B cell (primary cell): ENCODE results near the gene XDH. TPM values are rescaled to one million over a fixed set of nuclear protein-coding genes. Genes with fewer than 3 reads are reported as not detected.

ENCODE experiments used
- ATAC-seq: fragments of 200-7000 bp; cut with Tn5 transposase; one replicate; pipeline ENCODE4 v1.10.0; 2021; ENCODE audit warnings: low read depth, mild to moderate bottlenecking, moderate number of reproducible peaks, moderate library complexity
- CTCF ChIA-PET: fragments of 350-600 bp; sonication (Branson Sonifier 250); formaldehyde crosslinking; loops from one replicate; lab custom pipeline; 2021; ENCODE audit warnings: antibody characterized with exemption, inconsistent platforms; lab: Charles Lee
- POLR2A ChIA-PET: fragments of 350-600 bp; sonication (Branson Sonifier 250); formaldehyde crosslinking; loops from one replicate; lab custom pipeline; 2021; ENCODE audit warnings: antibody characterized with exemption; lab: Charles Lee
- DNase-seq: peaks from one replicate; pipeline ENCODE4 v3.0.0; 2013
- H2AFZ ChIP-seq: 2 replicates; pipeline ENCODE4 v1.6.1; 2012; ENCODE audit warnings: mild to moderate bottlenecking, low read depth, low read length; ENCODE audit not compliant: insufficient read depth, poor library complexity, severe bottlenecking
- H3K27ac ChIP-seq, 2 donors: 1 replicate in 1 of 2; 2 replicates in 1 of 2; pipeline ENCODE4 v1.5.1; 2012 to 2013; ENCODE audit warnings: low read length in 2 of 2, mild to moderate bottlenecking in 2 of 2, moderate library complexity in 1 of 2
- H3K27me3 ChIP-seq, 4 experiments: fragments of 200-600 bp in 1 of 4; sonication (generic) in 1 of 4; replicated peaks in 1 of 4; 1 replicate in 2 of 4; 2 replicates in 2 of 4; pipeline versions ENCODE4 v1.6.1 to v1.7.0; 2013 to 2016; ENCODE audit warnings: low read length in 3 of 4, mild to moderate bottlenecking in 2 of 4, mixed read lengths in 1 of 4, moderate library complexity in 1 of 4; ENCODE audit not compliant: insufficient read depth in 4 of 4, control insufficient read depth in 3 of 4; ENCODE audit errors: control extremely low read depth in 1 of 4
- H3K36me3 ChIP-seq, 2 experiments: replicated peaks in 1 of 2; 1 replicate in 1 of 2; 2 replicates in 1 of 2; pipeline versions ENCODE4 v1.6.1 to v1.7.1; 2013; ENCODE audit warnings: low read length in 1 of 2; ENCODE audit not compliant: insufficient read depth in 2 of 2, control insufficient read depth in 1 of 2; ENCODE audit errors: control extremely low read depth in 1 of 2, extremely low read depth in 1 of 2
- H3K4me1 ChIP-seq, 2 donors: fragments of 200-600 bp in 1 of 2; sonication (generic) in 1 of 2; 1 replicate in 1 of 2; 2 replicates in 1 of 2; pipeline versions ENCODE4 v1.5.1 to v1.6.1; 2013 to 2017; ENCODE audit warnings: low read length in 2 of 2; ENCODE audit not compliant: control insufficient read depth in 2 of 2, insufficient read depth in 2 of 2
- H3K4me2 ChIP-seq: replicated peaks from 2 replicates; pipeline ENCODE3; 2012; ENCODE audit warnings: mild to moderate bottlenecking, low read depth, low read length; ENCODE audit not compliant: poor library complexity, severe bottlenecking
- H3K4me3 ChIP-seq, 5 experiments: fragments of 200-600 bp in 1 of 5; sonication (generic) in 1 of 5; 1 replicate in 3 of 5; 2 replicates in 2 of 5; pipeline versions ENCODE4 v1.5.1 to v1.7.0; 2011 to 2016; ENCODE audit warnings: low read length in 4 of 5, mild to moderate bottlenecking in 4 of 5, low read depth in 2 of 5, control low read depth in 1 of 5, moderate library complexity in 1 of 5; ENCODE audit not compliant: insufficient read depth in 1 of 5; ENCODE audit errors: control extremely low read depth in 1 of 5, extremely low read depth in 1 of 5
- H3K79me2 ChIP-seq: fragments of 200-600 bp; sonication (generic); one replicate; pipeline ENCODE4 v1.6.0; 2016; ENCODE audit warnings: low read length; ENCODE audit not compliant: control insufficient read depth, insufficient read depth
- H3K9ac ChIP-seq: fragments of 200-600 bp; sonication (generic); 2 replicates; pipeline ENCODE4 v1.6.1; 2017; ENCODE audit warnings: mild to moderate bottlenecking, low read length, moderate library complexity
- H3K9me3 ChIP-seq, 3 donors: one replicate each; pipeline versions ENCODE4 v1.6.1 to v1.7.1; 2013; ENCODE audit warnings: low read length in 2 of 3; ENCODE audit not compliant: control insufficient read depth in 2 of 3, insufficient read depth in 1 of 3; ENCODE audit errors: control extremely low read depth in 1 of 3
- H4K20me1 ChIP-seq: 2 replicates; pipeline ENCODE4 v1.6.0; 2012; ENCODE audit warnings: mild to moderate bottlenecking, low read length; ENCODE audit not compliant: insufficient read depth, control insufficient read depth, poor library complexity, severe bottlenecking
- H3K27ac Mint-ChIP-seq: one replicate; pipeline ENCODE4 v1.8.0; 2021; ENCODE audit warnings: mixed read lengths
- H3K27me3 Mint-ChIP-seq: one replicate; pipeline ENCODE4 v1.8.0; 2021; ENCODE audit warnings: mixed read lengths
- H3K4me1 Mint-ChIP-seq: one replicate; pipeline ENCODE4 v1.8.0; 2021; ENCODE audit warnings: mixed read lengths
- H3K4me3 Mint-ChIP-seq: one replicate; pipeline ENCODE4 v1.8.0; 2021; ENCODE audit warnings: mixed read lengths
- H3K9me3 Mint-ChIP-seq: one replicate; pipeline ENCODE4 v1.8.0; 2022; ENCODE audit warnings: mixed read lengths; ENCODE audit not compliant: insufficient read depth
- CTCF ChIP-seq: fragments of 200-600 bp; IDR thresholded peaks from one replicate; pipeline ENCODE4 v1.8.0; 2022; ENCODE audit warnings: antibody characterized with exemption, mild to moderate bottlenecking
- EZH2 ChIP-seq: IDR thresholded peaks from 2 replicates; pipeline ENCODE4 v1.6.1; 2012; ENCODE audit warnings: borderline replicate concordance, low read depth, mild to moderate bottlenecking, moderate library complexity, low read length; ENCODE audit not compliant: insufficient read depth, poor library complexity, severe bottlenecking
- WGBS: methylation state at CpG from one replicate; pipeline ENCODE4 v1.1.5; 2013; ENCODE audit warnings: missing lambda C conversion rate; ENCODE audit not compliant: insufficient coverage; 5-methylcytosine and 5-hydroxymethylcytosine counted together
- intact Hi-C: fragments of 100-400 bp; cut with micrococcal nuclease; formaldehyde crosslinking; loops from one replicate; pipeline ENCODE4 v1.10.0; 2022
- polyA plus RNA-seq: library from polyadenylated mRNA; depleted of rRNA; stranded (reverse); fragments of >200 nt; gene quantifications from 2 replicates; pipeline ENCODE4 v1.2.3, GENCODE V29; 2012
- total RNA-seq, 2 donors: library from RNA; stranded (reverse); fragments of 120-200 nt in 1 of 2; gene quantifications; 1 replicate in 1 of 2; 2 replicates in 1 of 2; pipeline versions ENCODE4 v1.2.3 to v1.2.4, GENCODE V29; 2013 to 2022

XDH gene
- total and polyA plus RNA-seq, 2 donors (not counting 1 experiment from before 2014, with no cell fraction given), result not detected

- H3K27me3 ChIP-seq, result no peaks in the 10 kb centered on the region
- H3K4me1 Mint-ChIP-seq, result no peaks in the 10 kb centered on the region
- intact Hi-C loops, result no loop called here
These were observed 111.5 kb downstream of the XDH start for GRCh38 chr2:31302940-31303563.

More at GRCh38 chr2:31302940-31303563, 111.5 kb downstream of the XDH start:
- TF ChIP-seq CTCF (no peak), EZH2 (no peak)
- CTCF ChIA-PET, result no interaction called here
- H3K27ac ChIP-seq, result no peak overlapping the region
- no peaks in the 10 kb centered on the region for H3K36me3 ChIP-seq
- no peak overlapping the region for H3K4me2 ChIP-seq
- no peaks in the 10 kb centered on the region for H3K9me3 ChIP-seq
- H3K4me1 ChIP-seq, result peaks cover under 1 to 2% of the 10 kb centered on the region in 2 donors
- no peaks in the 10 kb centered on the region for H4K20me1 ChIP-seq
- Mint-ChIP-seq H3K27me3 (peaks cover 3% of the 10 kb centered on the region), H3K27ac (no peak overlapping the region), H3K4me3 (no peak overlapping the region), H3K9me3 (no peaks in the 10 kb centered on the region)
- H3K9ac ChIP-seq, result no peak overlapping the region
- ATAC-seq (no peak), DNase-seq (no peak)
- 93% methylated on average over 6 of the region's 9 CpGs for WGBS
- no peaks in the 10 kb centered on the region for H3K79me2 ChIP-seq
- H2AFZ ChIP-seq, result no peak overlapping the region
- H3K4me3 ChIP-seq, result no peak overlapping the region
- POLR2A ChIA-PET, result interaction anchor here (1.1 kb wide), 1 partner anchor 16 kb away, joined by 3 read pairs; no protein-coding TSS in a partner anchor
